OCI-LY7 (cell line): ENCODE measurements around the gene LINS1. TPM values are rescaled to one million over a fixed set of nuclear protein-coding genes. Genes with fewer than 3 reads are reported as not detected.
"Not testable (repeated sequence)": the region's sequence is repeated elsewhere in the genome, so short reads cannot be mapped to it uniquely, and the experiment has no call there.

ENCODE experiments used
- BruUV-seq: library from RNA; stranded (reverse); fragments of 400-500 nt; replicated peaks from 2 replicates; lab custom pipeline; 2021; lab: Mats Ljungman, UMichigan
- CTCF ChIA-PET: fragments of 300-600 bp; sonication (Branson Sonifier 250); formaldehyde crosslinking; loops from one replicate; lab custom pipeline; 2022; ENCODE audit warnings: antibody characterized with exemption; ENCODE audit not compliant: unreplicated experiment; lab: Charles Lee
- POLR2A ChIA-PET: fragments of 300-600 bp; sonication (Branson Sonifier 250); formaldehyde crosslinking; loops from one replicate; lab custom pipeline; 2022; ENCODE audit warnings: antibody characterized with exemption; lab: Charles Lee
- DNase-seq: peaks from one replicate; pipeline ENCODE4 v3.0.0-alpha.2; 2015; ENCODE audit warnings: low spot score
- H2AFZ ChIP-seq: fragments of 200-600 bp; sonication (generic), shearing (Covaris generic); 2 replicates; pipeline ENCODE4 v1.6.1; 2014; ENCODE audit warnings: mild to moderate bottlenecking, antibody characterized with exemption, low read length, moderate library complexity
- H3K27ac ChIP-seq: fragments of 200-600 bp; sonication (generic); 2 replicates; pipeline ENCODE4 v1.5.1; 2014; ENCODE audit warnings: mixed run types, low read depth, mild to moderate bottlenecking, moderate library complexity, low read length, inconsistent platforms; ENCODE audit not compliant: poor library complexity, severe bottlenecking
- H3K36me3 ChIP-seq: fragments of 200-600 bp; sonication (generic); 2 replicates; pipeline ENCODE4 v1.6.1; 2014; ENCODE audit warnings: mild to moderate bottlenecking, antibody characterized with exemption, low read length, moderate library complexity, mixed read lengths; ENCODE audit not compliant: insufficient read depth
- H3K4me1 ChIP-seq: fragments of 200-600 bp; sonication (generic); 2 replicates; pipeline ENCODE4 v1.5.1; 2014; ENCODE audit warnings: mild to moderate bottlenecking, low read length; ENCODE audit not compliant: insufficient read depth, poor library complexity, severe bottlenecking
- H3K4me2 ChIP-seq: fragments of 200-600 bp; sonication (generic); 2 replicates; pipeline ENCODE4 v1.6.1; 2014; ENCODE audit warnings: mild to moderate bottlenecking, low read length
- H3K4me3 ChIP-seq: fragments of 200-600 bp; sonication (generic); 2 replicates; pipeline ENCODE4 v1.5.1; 2014; ENCODE audit warnings: mild to moderate bottlenecking, low read depth, low read length; ENCODE audit not compliant: poor library complexity, severe bottlenecking
- H3K79me2 ChIP-seq: fragments of 200-600 bp; sonication (generic); 2 replicates; pipeline ENCODE4 v1.6.1; 2016; ENCODE audit warnings: low read depth, mild to moderate bottlenecking, low read length, moderate library complexity, mixed read lengths; ENCODE audit not compliant: insufficient read depth
- H3K9me2 ChIP-seq: fragments of 200-600 bp; sonication (generic); 2 replicates; pipeline ENCODE4 v1.6.1; 2016; ENCODE audit warnings: mild to moderate bottlenecking, low read length, mixed read lengths; ENCODE audit not compliant: insufficient read depth
- H3K9me3 ChIP-seq: fragments of 200-600 bp; sonication (generic); 2 replicates; pipeline ENCODE4 v1.6.1; 2014; ENCODE audit warnings: mild to moderate bottlenecking, mixed run types, low read length, mixed read lengths
- H4K20me1 ChIP-seq: fragments of 200-600 bp; sonication (generic); 2 replicates; pipeline ENCODE4 v1.6.1; 2014; ENCODE audit warnings: mild to moderate bottlenecking, antibody characterized with exemption, low read length, moderate library complexity, mixed read lengths; ENCODE audit not compliant: insufficient read depth
- EZH2phosphoT487 ChIP-seq: fragments of 200-600 bp; sonication (generic); IDR thresholded peaks from 2 replicates; pipeline ENCODE4 v1.6.1; 2018; ENCODE audit warnings: low read depth, borderline replicate concordance, mild to moderate bottlenecking, mixed run types, antibody characterized with exemption, low read length, moderate library complexity, mixed read lengths
- intact Hi-C: fragments of 100-400 bp; cut with micrococcal nuclease; formaldehyde crosslinking; loops from one replicate; pipeline ENCODE4 v1.10.0; 2022; ENCODE audit not compliant: unreplicated experiment
- total RNA-seq, 2 experiments: library from RNA; depleted of rRNA in 1 of 2; stranded (reverse); fragments of >200 nt in 1 of 2; shearing (Covaris generic) in 1 of 2; gene quantifications; 2 replicates each; pipeline ENCODE4 v1.2.3, GENCODE V29; 2014 to 2022
- TF ChIP-seq, protein P1 (sequence below): fragments of 200-600 bp; sonication (generic); conservative IDR thresholded peaks from 2 replicates; pipeline ENCODE4 v1.5.1; 2014; ENCODE audit warnings: mild to moderate bottlenecking, antibody characterized with exemption, low read length, moderate library complexity, mixed read lengths

The LINS1 gene
- total RNA-seq, 2 experiments from 2014 or later: 6.6 to 14.3 TPM

DNA sequence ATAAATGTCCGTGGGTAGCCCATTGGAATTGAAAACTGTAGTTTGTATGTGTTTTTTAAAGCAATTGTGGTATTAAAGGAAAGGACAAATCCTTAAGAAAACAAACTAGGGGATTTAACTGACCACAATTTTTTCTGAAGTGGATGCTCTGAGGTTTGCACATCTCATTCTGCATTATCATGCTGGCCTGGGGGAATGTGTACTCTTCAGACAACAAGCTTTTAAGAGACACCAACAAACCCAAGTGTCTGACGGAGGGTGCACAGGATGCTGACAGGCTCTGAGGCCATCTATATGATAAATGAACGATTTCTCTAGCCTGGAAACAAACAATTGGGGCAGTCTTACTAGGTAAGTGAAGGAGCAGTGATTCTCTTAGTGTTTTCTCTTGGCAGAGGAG is 9.1 kb downstream of the LINS1 start:
- Histone ChIP-seq H3K9me3 (peaks cover 27% of the 10 kb centered on the region), H3K79me2 (peaks cover 17% of the 10 kb centered on the region), H3K36me3 (peaks cover 28% of the 10 kb centered on the region), H2AFZ (no peak overlapping the region), H3K4me2 (no peak overlapping the region), H3K9me2 (no peaks in the 10 kb centered on the region), H3K4me3 (no peak overlapping the region), H3K27ac (no peak overlapping the region), H3K4me1 (no peaks in the 10 kb centered on the region), H4K20me1 (no peaks in the 10 kb centered on the region)
- no TSS peak for BruUV-seq
- CTCF ChIA-PET: no interaction called here
- intact Hi-C loops: no loop called here
- POLR2A ChIA-PET: no interaction called here
- TF ChIP-seq EZH2phosphoT487: no peak
- TF ChIP-seq, protein P1, sequence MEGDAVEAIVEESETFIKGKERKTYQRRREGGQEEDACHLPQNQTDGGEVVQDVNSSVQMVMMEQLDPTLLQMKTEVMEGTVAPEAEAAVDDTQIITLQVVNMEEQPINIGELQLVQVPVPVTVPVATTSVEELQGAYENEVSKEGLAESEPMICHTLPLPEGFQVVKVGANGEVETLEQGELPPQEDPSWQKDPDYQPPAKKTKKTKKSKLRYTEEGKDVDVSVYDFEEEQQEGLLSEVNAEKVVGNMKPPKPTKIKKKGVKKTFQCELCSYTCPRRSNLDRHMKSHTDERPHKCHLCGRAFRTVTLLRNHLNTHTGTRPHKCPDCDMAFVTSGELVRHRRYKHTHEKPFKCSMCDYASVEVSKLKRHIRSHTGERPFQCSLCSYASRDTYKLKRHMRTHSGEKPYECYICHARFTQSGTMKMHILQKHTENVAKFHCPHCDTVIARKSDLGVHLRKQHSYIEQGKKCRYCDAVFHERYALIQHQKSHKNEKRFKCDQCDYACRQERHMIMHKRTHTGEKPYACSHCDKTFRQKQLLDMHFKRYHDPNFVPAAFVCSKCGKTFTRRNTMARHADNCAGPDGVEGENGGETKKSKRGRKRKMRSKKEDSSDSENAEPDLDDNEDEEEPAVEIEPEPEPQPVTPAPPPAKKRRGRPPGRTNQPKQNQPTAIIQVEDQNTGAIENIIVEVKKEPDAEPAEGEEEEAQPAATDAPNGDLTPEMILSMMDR: no peak
- no peak for DNase-seq

DNA sequence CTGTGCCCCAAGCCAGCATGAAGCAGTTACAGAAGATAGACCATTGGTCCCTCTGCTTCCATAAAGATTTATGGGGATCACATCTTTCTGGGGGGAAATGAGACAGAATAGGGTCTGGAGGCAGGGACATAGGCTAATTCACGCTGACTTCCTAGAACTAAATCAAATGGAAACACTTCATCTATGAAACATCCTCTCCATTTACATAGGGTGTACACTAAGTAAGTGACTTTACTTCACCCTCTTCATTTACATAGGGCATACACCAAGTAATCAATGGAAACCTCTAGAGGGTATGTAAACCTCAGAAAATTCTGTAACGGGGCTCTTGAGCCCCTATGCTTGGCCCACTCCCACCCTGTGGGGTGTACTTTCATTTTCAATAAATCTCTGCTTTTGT is 10.1 kb downstream of the LINS1 start:
- POLR2A ChIA-PET: interaction anchor here (0.6 kb wide), 1 partner anchor 145 kb away, joined by 5 read pairs; no protein-coding TSS in a partner anchor

DNA sequence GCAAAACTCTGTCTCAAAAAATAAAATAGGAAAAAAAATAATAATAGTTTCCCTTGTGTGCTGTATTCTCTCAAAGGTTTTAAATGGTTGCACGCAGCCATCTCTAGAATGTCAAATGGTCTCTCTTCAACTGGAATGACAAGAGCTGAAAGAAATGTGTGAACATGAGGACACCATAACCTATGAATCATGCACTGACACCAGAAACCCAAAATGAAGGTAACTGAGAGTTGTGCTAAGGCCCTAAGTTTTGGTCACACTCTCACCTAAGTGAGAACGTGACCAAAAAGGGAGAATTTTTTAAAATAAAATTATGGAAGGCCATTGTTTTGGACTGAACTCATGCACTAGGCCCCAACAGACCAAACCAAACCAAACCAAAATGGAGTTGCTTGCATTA is 10.8 kb downstream of the LINS1 start:
- H3K4me1 ChIP-seq, H3K4me3 ChIP-seq, BruUV-seq, POLR2A ChIA-PET, H4K20me1 ChIP-seq, H3K9me2 ChIP-seq, H2AFZ ChIP-seq, H3K27ac ChIP-seq, H3K4me2 ChIP-seq, intact Hi-C loops, CTCF ChIA-PET, DNase-seq: not testable (repeated sequence)
- H3K36me3 ChIP-seq: peaks cover 30% of the 10 kb centered on the region
- peaks cover 17% of the 10 kb centered on the region for H3K79me2 ChIP-seq
- peaks cover 40% of the 10 kb centered on the region for H3K9me3 ChIP-seq

More for the DNA sequence above, 10.1 kb downstream of the LINS1 start:
- no peak for DNase-seq
- no TSS peak for BruUV-seq
- no peak overlapping the region for H3K4me2 ChIP-seq
- CTCF ChIA-PET: no interaction called here
- intact Hi-C loops: no loop called here
- H3K36me3 ChIP-seq: peaks cover 28% of the 10 kb centered on the region
- H4K20me1 ChIP-seq: no peaks in the 10 kb centered on the region
- no peak overlapping the region for H3K27ac ChIP-seq
- no peak overlapping the region for H2AFZ ChIP-seq
- H3K9me3 ChIP-seq: peaks cover 36% of the 10 kb centered on the region
- H3K79me2 ChIP-seq: peaks cover 17% of the 10 kb centered on the region
- H3K4me1 ChIP-seq: no peaks in the 10 kb centered on the region
- no peaks in the 10 kb centered on the region for H3K9me2 ChIP-seq
- no peak overlapping the region for H3K4me3 ChIP-seq
- TF ChIP-seq, protein P1: no peak
- no peak for TF ChIP-seq EZH2phosphoT487
